Gastrocnemius medialis (tissue), 4 donors: ENCODE data around the gene PGPEP1.

Experiments
- CTCF ChIP-seq, 5 experiments: fragments of 450-650 bp in 3 of 5; fragments of 200-600 bp in 2 of 5; sonication (generic) in 2 of 5; IDR thresholded peaks in 4 of 5; conservative IDR thresholded peaks in 1 of 5; 1 replicate in 4 of 5; 2 replicates in 1 of 5; pipeline ENCODE4 v1.5.1; 2016 to 2019; ENCODE audit warnings: antibody characterized with exemption in 5 of 5, mild to moderate bottlenecking in 3 of 5, moderate library complexity in 3 of 5
- POLR2A ChIP-seq, 2 donors: fragments of 450-650 bp; IDR thresholded peaks; one replicate each; pipeline ENCODE4 v1.6.1; 2017; ENCODE audit warnings: antibody characterized with exemption in 2 of 2, mild to moderate bottlenecking in 2 of 2, moderate library complexity in 2 of 2

- no peak for TF ChIP-seq CTCF (IDR thresholded peaks at IDR 0.05 in 4 of 5, conservative IDR thresholded peaks at IDR 0.05 in 1 of 5)
- no peak for TF ChIP-seq POLR2A (IDR thresholded peaks at IDR 0.05)
Measured at GRCh38 chr19:18379803-18380747, 39.7 kb downstream of the PGPEP1 start.
